Left hindlimb (tissue), 1 donor: Measurements from ENCODE around the gene ARHGAP25.

Experiments used
- DNase-seq: peaks from one replicate; pipeline ENCODE4 v3.0.0-alpha.2; 2018

The ARHGAP25 gene

DNA sequence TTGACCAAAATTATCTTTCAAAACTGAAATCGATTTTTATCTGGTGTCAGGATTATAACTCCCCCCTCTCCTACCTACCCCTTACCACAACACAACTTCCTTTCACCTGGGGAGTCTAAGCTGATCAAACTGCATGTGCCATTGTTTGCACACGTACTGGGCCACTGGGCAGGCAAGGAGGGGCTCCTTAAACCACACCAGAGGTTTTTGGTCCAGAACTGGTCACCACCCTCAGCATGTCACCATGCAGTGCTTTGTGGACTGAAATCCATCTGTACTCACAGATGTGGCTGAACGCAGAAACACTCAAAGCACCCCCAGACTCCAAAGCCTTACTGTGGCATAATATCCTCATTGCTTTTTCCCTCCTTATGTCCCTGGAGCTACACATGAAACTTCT is 13.9 kb upstream of the ARHGAP25 start:
- no peak for DNase-seq

DNA sequence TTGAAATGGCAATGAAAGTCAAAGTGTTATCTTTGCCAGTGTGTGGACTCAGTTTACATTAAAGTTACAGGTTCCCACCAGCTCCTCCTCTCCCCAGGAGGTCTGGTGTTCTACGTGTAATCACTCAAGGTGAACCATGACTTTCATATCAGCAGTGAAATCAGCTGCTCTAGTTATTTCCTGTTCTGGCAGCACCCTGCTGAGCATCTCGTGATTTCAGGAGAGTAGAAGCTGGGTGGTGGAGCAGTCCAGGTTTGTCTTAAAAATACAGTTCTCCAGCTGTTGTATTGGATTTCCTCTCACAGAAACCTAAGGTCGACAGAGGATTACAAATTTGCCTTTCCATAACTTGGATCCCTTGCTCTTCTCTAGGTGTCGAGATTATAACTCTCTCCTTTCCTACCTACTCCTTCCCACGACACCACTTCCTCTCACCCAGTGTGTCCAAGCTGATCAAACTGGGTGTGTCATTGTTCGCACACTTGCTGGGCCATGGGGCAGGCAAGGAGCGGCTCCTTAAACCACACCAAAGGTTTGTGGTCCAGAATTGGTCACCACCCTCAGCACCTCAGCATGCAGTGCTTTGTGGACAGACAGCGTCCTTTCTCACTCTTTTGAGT is 13.0 kb upstream of the ARHGAP25 start:
- DNase-seq = no peak

DNA sequence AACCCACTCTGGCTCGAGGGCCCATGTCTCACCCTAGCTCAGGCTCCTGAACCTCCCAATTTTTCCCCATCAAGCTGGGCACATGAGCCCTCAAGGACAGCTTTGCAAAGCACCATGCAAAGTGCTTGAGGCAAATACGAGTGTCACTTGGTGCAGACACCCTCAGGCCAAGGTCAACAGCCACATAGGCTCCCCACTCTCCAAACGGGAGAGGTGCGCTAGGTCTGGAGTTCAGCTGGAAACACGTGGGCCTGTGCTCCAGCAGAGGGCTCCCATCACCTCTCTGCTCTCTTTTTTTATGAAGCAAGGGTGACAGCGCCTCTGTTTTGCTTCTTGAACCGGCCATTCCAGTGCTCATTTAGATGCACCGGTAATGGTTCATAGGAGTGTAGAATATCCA is 11.9 kb upstream of the ARHGAP25 start:
- DNase-seq = no peak

DNA sequence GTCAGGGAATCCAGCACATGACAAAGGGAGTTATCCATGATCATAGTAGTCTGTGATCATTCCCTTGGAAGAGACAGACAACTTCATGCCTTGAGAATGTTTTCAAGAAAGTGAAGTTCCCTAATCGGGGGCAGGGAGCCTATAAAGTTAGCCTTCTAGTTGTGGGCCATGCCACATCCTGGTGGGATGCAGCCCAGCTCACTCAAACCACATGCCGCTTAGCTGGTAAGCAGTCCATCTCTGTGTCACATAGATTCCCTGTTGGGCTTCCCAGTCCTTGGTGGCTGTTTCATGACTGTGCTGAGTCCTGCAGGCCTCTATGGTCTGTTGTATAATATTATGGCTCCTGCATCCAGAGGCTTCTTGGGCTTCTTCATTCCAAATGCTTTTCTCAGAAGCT is 11.4 kb upstream of the ARHGAP25 start:
- DNase-seq = no peak

DNA sequence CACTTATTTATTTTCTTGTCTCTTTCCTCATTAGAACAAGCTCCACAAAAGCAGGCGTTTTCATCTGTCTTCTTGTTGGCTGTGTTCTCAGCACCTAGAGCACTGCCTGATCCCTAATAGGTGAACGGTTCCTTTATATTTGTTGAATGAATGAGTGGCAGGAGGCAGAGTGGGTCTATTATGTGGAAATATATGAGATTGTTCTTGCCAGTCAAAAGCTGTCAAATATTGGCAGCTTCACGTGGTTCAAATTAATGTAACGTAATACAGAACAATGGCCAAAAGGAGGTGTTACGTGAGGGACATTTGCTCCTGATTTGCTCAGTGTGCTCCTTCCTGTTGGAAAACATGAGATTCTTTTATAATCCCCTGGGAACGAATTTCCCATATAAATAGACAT is 8.5 kb upstream of the ARHGAP25 start:
- no peak for DNase-seq

DNA sequence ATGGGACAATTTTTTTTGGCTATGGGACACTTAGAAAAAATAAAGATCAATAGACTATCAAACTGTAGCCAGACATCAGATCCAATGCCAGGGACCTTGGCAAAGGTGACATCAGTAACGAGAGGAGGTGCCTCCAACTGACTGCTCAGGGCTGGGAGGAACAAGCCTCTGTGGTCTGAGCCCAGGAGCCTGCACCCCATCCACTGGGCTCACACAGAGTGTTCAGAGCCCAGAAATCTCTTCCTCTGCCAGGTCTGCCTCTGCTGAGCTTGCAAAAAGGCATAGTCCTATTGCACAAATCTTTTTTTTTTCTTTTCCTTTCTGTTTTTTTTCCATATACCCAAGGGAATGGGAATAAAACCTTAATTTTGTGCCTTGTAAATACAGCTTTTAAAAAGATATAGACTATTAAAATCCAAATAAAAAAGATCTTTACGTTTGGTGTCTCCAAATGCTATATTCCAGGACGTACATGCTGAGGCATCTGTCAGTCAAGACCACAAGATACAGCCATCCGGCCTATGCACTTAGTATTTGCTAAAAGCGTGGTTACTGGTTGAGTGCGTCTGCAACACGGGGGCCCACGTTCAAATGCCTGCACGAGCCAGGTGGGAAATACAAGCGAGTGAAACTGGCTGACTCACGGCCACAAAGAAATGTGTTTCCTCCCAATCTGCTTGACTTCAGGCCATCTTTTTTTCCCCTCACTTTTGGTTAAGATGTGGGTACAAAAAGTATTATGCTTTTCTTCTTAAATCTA is 7.8 kb upstream of the ARHGAP25 start:
- no peak for DNase-seq

DNA sequence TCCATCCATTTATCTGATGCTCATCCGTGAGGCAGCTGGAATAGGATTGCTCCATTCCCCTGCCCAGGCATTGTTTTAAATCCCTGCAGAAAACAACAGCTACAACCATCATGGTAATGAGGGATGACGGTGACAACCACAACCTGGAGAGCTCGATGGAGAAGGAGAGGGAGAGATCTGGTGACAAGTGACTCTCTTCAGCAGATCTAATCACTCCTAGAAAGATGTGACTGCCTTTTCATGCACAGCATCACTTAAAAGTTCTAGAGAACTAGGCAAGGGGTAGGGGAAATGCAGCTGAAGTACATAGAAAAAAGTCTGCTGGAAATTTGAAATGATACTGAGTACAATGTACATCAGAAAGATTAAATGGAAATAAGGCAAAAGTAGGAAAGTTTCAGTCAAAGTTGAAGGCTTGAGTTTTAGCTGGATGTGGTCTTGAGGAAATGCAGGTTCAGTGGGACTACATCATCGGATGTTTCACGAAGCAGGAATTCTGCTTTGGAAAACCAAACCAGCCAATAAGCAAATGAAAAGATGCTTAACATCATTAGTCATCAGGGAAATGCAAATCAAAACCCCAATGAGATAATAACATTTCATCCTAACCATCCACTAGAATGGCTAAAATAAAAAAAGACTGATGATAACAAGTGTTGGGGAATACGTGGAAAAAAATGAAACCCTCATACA is 6.8 kb upstream of the ARHGAP25 start:
- no peak for DNase-seq

DNA sequence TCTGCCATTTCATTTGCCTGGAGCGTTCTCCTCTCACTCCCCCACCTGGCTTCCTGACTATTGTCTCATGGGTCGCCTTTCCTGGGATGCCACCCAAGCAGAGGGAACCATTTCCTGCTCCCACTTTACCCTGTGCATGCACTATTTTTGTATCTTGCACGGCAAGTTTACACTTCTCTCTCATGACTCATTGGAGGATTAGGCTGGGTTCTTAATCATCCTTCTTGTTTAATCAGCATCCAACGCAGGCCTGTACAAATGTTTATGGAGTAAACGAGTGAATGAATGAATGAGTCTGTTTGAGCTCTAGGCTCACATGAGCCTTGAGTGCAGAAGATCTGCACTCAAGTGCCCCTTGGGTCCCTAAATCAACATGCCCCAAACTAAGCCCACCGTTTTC is 3.8 kb upstream of the ARHGAP25 start:
- no peak for DNase-seq

DNA sequence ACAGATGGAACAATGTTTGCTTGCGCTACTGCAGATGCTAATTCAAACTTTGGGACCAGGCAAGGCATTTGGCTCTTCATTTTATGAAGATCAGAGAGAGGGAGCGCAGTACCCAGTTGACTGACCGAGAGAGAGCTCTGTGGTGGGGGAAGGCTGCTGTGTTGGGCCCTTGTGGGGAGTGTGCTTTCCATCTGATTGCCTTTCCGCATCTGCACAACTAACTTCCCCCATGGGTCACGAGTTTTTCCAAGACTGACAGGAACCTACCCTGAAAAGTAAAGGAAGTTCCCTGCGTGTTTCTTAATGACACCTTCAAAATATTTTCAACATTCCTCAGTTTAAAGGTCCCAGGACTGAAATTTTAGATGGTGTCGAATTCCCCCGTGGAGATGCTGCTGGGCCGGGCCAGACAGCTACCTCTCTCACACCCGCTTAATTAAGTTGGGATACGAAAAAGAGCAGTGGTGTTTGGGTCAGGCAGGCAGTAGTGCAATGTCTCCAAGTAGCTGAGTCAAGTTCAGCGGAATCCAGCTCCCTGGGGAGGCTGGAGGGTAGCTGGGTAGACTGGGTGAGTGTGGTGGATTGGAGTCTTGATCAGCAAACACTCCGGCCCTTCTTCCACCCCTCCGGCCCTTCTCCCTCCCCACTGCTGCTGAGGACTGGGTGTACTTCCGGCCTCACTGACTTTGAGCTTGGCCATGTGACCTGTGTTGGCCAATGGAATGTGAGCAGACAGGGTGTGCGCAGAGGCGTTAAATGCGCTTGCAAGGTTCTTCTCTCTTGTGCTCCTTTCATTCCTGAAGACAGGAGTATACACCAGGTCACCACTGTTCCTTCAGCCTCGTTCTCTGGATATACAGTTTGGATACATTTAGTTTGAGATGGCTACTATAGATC is 2.3 kb upstream of the ARHGAP25 start:
- no peak for DNase-seq

DNA sequence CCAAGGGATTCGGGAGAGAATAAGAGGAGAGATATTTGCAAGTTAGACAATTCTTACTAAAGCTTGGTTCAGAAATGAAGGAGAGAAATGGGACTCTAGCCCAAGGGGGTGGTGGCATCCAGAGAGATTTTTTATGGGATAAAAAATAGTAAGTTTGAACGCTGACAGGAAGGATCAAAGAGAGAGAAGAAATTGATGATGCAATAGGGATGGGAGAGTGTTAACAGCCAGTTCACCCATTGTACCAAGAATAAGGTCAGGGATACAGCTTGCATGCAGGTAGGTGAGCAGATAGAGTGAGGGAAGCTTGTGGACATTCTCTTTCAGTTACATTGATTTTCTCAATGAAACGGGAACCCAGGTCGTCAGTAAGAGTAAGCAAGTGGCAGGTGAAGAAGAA is 1.2 kb upstream of the ARHGAP25 start:
- no peak for DNase-seq

DNA sequence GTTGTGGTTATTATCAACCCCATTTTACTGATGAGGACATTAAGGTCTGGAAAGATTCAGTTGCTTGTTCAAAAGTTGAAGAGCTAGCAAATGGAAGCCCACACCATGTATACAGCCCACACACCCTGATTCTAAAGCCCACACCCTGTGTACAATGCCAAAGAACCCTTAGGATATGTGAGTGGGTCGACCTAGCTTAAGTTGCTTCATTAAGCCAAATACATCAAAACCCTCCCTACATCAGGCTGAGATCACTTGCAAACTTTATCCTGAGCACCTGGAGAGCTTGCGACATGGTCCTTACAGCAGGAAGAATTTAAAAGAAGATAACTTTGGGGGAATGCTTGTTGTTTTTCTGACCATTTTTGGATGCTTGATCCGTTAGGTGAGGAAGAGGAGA is 435 bp upstream of the ARHGAP25 start:
- no peak for DNase-seq

DNA sequence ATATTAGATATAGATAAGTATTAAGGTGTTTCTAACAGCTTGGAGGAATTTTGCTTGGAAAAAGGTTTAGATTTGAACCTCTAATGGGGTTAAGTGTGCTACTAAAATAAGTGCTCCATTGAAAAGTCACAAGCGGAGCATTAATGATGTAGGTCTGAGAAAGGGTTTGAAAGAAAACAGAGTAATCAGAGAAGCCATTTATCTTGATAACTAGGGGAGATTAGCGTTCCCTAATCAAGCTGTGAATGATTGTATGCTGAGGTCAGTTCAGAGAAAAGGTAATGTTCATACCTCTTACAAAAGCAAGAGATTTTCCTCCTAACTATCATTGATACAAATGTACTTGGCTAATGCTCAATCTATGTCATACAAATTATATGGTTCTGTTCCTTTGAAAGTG is 1.5 kb downstream of the ARHGAP25 start:
- DNase-seq = no peak

DNA sequence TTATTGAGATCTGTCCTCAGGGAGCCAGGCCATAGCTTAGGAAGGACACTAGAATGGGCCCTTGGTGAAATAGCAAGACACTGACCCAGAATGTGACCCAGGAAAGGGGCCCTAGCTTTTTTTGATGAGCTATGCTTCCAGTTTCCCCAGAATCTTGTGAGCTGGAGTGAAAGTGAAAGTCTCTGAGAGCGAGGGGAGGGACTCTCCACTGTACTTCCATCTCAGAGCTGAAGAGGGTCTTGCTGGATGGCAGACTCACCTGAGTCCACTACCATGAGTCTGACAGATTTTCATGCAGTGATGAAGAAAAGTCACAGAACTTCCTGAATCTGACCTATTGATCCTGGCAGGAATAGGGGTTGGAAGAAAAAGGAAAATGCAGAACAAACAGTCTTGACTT is 3.1 kb downstream of the ARHGAP25 start:
- DNase-seq = no peak

DNA sequence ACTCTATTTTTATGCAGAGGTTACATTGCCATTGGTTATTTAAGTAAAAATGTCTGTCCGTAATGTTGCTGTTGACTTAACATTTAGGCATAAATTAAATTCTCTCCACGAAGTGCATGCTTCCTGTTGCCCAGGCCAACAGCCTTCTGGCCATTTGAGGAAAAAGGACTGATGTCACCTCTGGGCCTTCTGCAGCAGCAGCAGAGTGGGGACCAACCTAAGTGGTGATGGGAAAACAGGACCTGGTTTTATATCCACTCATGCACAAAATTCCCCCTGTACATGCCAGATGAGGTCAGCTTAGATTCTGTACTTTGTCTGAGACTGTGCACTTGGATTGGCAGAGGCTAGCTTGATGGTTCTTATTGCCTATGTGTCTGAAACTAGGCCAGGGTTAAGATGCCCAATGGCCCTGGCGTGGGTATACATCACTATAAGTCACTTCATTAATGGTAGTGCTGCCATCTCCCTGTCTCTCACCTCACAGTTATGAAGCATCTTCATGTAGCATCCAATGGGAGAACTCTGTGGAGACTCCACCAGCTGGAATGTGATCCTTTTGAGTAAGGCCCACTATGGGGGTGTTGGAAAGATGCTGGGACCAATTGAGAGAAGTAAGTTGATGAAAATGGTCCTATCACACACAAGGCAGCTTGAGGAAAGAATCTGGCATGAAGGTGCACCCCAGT is 4.4 kb downstream of the ARHGAP25 start:
- DNase-seq = no peak

DNA sequence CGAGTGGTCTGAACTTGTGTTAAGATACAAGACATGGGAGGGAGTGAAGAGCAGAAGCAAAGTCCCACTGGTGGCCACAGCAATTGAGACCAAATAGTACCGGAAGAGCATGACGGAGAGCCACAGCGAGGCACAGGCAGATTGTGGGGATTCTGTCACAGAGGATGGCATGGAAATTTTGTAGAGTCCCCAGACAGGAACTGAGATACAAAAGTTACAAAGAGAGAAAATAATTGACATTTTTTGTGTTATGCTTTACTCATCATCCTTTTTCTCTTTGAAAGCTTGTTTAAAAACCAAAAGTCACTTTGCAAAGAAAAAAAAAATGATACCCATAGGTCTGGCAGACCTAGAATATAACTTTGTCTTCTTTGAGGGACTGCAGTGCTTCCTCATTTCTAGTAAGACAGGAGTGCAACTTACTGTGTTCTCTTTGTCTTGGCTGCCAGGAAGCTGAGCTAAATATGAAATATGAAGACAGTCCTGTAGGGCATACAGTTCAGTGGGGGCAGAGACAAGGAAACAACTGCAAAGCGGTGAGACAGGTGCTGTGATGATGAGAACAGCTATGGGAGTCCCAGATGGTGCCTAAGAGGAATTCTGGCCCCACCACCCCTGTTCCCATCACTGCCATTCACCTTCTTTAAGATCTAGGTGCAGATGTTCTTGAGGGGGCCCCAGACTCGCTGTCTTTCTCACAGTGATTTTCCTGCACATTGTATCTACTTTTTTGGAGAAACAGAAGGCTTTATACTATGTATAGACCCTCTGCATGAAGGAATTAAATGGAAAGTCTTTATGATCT is 5.2 kb downstream of the ARHGAP25 start:
- no peak for DNase-seq

DNA sequence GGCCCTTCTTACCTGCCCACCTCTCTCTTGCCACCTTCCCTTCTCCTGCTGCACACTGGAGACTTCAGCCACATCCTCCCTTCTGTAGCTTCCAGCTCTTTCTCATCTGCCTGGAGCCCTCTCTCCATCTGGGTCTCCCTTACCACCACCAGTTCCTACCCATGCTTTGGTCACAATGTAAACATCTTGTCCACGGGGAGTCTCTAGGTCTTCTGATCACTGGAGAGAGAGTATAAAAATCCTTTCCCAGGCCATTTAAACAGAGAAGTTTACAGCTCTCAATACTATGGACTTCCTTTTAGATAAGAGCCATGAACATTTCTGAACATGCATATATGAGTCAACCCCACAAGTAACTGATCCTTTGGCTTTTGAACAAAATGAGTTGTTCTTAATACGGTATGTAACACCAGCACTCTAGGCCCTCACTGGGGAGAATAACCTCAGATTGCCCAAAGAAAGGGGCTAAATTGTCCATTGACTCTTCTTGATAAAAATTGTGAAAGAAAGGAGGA is 5.8 kb downstream of the ARHGAP25 start:
- no peak for DNase-seq

DNA sequence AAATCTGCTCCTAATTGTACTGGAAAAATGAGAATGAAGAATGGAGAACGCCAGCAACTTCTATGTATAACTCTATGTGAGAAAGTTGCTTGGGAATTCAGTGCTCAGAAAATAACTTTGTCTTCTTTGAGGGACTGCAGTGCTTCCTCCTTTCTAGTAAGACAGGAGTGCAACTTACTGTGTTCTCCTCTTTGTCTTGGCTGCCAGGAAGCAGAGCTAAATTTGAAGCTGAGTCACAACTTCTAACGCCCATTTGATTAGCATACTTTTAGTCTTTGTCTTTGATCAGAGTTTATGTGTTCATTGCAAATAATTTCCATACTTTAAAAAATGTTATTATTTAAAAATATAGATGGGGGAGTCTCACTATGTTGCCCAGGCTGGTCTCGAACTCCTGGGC is 6.6 kb downstream of the ARHGAP25 start:
- DNase-seq = no peak

DNA sequence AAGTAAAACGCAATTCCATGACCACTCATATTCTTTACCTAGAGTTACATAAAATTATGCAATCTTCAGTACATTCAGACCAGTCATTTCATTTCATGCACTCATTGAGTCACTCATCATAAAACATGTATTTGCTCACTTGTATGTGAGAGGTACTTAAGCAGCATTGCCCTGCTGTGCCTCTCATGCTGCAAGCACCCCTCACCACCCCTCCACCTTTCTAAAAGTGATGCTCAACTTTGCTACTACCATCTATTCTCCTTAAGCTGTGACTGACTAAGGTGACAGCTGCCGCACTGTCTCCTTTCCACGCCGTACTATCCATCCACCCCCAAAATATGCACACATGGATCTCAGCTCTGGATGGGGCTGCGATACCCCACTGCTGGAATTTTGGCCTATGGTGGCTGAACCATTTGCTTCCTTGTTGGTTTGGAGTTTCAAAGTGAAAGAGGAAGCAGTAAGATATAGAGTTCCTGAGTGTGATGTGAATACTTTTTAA is 7.2 kb downstream of the ARHGAP25 start:
- no peak for DNase-seq

DNA sequence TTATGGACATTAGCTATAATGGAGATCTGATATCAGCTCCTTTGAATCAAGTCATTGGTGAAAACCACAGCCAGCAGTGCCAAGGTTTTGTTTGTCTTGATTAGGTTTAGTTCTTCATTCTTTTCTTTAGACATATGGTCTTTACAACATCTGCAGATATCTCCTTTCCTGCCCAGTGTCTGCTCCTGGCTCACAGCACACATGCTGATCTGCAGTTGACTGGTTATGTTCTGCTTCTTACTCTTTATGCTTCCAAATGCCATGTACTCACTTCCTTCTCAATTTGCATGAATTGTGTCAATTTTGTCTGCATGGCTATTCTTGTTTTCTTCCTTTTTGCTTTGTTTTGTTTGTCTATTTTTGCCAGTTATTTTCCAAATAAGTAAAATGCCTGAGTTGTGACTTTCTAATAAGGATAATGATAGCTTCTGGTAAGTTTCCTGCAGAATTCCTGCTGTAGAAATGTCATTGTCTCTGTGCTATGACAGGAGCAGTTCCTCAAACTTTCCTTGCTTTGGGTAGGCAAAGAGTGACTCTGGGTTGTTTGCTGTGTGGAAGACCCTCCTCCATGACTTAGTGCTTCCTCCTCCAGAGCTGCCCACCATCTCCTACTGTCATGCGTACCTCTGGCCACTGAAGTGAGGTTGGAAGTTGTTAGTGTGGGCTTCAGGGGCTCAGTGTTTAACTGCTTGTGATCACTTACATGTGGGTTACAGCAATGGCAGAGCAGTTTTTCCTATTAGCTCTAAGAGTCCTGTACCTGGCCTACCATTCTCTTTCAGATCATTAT is 8.2 kb downstream of the ARHGAP25 start:
- DNase-seq = no peak

DNA sequence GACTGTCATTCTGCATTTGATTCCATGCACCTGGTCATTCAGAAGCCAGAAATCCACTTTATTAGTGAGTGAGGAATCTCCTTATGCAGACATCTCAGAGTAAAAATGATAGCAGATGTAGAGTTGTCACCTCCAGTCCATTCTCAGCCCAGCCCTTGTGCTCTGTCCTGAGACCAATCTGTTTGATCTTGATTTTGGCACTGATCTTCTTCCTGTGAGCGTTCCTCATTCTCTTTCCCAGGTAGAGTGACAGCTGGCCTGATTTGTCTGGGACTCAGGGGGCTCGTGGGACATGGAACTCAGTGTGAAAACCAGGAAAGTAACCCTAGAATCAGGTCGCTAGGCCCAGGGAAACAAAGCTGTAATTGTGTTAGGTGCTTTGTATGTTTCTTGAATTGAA is 8.9 kb downstream of the ARHGAP25 start:
- no peak for DNase-seq
